Dedifferentiated amniotic fluid mesenchymal stem cell (primary cell): ENCODE data around the gene CEND1.
A peak's percentile ranks its signal among the peaks of the same experiment; 100 is the strongest.

Source experiments
- DNase-seq: peaks from one replicate; pipeline ENCODE4 v3.0.0-alpha.2; 2016; ENCODE audit errors: extremely low spot score

Gene CEND1

DNA sequence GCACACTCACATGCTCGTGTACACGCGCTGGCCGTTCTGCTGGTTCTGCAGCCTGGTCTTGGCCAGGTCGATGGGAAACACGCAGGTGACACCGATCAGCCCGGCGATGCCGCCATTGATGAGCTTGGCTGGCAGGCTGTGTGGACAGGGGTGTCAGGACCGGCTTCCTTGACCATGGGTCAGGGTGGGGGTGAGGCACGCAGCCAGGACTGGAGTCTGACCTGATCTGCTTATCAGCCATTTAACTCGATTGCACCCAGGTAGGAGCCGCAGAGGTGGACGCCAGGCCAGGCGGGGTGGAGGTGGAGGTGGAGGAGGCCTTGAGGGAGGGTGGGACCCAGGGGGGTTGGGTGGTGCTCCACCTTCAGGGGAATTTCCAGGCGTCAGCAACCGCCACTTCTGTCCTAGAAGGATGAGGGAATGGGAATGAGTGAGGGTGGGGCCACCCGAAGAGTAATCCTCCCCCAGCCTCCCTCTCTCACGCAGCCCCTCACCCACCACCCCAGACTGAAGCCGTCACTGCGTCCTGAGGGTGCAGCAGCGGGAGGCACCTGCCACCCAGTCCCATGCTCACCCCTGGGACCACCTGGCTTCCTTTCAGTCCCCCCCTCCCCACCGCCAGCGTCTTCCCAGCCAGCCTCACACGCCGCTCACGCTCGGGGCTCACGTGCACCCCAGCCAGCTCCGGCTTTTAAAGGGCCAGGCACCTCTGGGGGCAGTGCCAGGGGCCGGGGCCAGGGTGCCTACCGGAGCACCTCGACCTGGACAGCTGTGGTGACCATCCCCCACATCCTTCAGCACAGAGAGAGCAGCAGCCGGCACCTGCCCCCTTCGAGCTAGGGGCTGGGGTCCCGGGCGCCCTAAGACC, 5.1 kb upstream of the CEND1 start:
- DNase-seq = no peak

DNA sequence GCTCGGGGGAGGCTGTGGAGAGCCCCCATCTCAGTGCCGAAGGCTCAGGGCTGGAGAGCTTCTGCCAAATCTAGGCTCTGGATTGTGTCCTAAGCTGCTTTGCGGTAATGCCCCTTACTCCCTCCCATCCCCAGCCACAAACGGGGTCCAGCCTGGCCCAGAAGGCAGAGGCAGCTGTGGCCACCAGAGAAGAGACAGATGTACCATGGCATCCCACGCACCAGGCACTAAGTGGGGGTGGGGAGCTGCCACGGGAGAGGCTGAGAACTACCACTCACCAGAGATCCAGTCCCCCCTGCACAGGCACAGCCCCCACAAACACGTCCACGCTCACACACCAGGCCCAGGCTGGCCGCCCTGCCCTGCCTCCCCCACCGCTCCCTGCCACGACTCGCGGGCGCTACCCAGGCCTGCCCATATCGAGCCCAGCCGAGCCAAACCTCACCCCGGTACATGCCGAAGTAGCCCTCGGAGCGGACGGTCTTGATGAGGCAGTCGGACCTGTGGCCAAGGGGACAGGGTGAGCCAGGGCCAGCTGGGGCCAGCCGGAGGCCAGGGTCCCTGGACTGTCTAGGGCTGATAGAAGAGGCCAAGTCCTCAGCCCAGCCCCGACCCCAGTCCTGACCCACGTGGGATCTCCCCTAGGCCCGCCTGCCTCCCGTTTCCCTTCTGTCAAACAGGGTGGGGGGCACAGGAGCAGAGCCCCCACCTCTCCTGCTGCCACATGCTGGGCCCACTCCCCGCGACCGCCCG, 4.3 kb upstream of the CEND1 start:
- no peak for DNase-seq

DNA sequence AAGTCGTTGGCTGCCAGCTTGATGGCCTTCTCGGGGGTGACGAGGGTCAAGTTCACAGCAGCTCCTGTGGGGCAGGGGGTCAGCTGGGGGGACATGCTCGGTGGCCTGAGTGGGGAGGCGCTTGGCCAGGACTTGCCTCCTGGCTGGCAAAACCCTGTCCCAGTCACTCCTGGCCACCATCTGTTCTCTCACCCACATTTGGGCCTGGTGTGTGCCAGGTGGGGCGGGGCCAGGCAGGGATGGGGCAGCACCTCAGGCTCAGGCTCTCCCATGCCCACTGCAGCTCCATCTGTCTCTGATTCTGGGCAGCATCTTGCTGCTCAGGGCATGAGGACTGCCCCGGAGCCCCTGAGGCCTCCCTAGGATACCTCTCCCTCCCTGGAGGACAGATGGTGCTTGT, 3.7 kb upstream of the CEND1 start:
- no peak for DNase-seq

DNA sequence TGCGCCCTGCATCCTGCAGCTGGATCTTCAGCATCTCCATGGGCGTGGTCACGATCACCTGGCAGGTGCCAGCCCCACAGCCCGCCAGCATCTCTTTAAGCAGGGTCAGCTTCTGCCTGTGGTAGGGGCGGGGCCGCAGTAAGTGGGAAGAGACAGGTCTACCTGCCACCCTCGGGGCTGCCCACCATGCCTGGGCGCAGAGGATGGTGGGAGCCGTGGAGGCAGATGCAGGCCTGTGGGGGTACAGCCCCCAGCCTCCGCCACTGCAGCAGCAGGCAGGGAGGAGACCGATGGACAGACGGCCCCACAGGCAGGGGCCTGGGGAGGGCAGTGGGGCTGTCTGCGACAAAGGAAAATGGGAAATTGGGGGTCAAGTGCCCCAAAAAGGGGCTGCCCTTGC, 3.0 kb upstream of the CEND1 start:
- DNase-seq = no peak

DNA sequence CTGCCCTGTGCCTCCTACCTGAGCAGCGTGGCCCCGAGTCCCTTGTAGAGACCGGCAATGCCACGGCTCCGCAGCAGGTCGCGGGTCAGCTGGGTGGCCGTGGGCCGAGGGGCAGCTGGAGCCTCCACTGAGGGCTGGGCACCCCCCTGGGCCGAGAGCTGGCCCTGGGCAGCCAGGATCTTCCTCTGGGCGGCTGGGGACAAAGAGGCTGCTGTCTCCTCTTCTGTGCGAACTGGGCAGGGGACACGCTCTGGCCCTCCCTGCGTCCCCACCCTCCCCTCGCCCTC, 2.6 kb upstream of the CEND1 start:
- no peak for DNase-seq

DNA sequence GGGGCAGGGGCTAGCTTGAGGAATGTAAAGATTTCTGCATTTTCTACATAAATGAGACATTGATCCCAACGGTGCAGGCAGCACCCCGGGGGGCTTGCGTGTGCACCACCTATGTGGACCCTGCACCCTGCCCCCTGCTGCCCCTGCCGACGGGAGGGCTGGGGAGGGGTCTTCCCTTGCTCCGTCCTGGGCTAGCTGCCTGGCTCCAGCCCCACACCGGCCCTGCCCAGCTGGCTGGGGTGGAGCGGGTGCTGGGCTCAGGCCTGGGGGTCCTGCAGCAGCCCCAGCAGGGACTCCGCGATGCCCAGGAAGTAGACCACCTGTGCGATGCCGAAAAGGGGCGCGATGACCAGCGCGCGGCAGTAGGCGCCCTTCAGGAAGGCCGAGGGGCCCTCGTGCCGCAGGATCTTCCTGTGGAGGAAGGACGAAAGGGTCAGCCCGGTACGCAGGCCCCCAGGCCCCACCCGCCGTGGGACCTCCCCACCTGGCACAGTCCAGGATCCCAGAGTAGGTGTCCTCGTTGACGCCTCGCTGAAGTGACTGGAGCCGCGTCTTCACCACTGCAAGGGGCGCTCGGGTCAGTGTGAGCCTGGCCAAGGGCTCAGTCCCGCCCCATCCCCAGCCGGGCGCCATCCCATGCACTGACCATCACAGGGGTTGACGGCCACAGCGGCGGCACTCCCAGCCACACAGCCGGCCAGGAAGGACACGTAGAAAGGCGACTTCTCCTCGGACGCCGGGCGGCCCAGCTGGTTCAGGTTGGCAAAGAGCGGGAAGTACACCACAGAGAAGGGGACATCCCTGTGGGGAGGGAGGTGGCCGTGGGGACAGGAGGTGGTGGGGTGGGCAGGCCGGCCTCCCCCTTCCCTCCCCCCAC, 2.0 kb upstream of the CEND1 start:
- DNase-seq = no peak

DNA sequence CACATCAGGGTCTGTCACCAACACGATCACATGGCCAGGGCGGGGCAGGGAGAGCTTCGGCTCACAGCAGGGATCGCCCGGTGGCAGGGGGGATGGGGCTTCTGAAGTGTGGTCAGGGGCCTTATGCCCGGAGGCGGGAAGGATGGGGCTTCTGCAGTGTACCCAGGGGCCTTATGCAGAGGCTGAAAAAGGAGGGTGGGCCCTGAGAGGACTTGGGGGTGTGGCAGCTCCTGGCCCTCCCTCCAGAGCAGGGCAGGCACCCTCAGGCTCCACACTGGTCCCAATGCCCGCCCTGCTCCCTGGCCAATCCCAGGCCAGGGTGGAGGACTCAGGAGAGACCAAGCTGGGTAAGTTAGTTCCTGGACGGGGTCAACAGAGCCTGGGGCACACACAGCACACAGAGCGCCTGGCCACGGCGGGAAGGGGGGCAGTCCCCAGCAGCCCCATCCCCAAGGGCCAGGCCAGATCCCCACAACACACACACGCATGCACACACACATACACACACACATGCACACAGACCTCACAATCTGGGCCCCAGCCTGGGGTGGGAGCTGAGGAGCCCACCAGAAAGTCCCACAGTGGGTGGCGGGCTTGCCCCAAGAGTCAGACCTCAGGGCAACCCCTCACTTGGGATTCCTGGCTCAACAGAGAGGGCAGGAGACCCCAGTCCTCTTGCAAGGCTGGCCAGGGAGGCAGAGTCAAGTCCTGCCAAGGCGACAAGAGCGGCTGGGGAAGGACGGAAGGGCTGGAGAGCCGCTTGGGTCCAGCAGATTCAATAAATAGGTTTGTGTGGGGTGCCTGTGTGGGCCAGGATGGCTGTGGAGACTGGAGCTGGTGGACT, 1.1 kb upstream of the CEND1 start:
- no peak for DNase-seq

DNA sequence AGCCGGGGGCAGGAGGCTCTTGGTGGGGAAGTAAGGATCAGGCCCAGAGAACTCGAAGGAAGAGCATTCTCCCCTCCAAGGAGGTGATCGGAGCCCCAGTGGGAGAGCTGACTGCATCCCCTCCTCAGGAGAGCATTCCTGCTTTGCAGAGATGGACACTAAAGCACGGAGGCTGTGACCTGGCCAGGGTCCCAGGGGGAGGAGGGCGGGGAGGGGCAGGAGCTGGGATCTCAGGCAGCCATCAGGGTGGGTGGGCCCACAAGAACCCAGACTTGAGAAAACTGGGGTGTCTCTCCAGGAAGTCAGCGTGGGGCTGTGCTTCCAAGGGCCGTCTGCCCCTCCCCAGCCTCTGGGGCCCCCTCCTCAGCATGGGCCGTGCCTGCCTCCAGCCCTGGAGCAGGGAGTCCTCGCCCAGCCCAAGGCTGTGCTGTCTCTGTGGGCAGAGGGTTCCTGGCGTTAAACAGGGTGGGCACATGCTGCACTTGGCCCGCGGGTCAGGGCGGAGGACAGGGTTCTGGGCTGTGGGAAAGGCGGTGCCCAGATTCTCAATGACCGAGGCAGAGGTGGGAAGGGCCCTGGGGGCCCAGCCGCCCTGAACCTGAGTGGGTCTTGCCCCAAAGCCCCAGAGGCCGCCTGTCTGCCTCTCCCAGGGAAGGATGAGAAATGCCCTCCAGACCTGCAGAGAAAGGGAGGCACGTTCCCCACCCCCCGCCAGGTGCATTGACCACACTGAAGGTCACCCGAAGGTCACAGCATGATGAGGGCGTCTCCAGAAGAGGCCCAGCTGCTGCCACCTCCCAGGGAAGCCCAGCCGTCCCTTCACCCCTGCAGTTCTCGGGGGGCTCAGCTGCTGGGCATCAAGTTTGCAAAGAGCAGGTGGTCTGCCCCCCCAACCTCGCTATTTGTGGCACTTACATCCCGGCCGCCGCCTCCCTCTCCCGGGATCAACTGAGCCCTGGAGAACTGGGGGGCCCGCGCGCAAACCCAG, 643 bp downstream of the CEND1 start:
- no peak for DNase-seq

DNA sequence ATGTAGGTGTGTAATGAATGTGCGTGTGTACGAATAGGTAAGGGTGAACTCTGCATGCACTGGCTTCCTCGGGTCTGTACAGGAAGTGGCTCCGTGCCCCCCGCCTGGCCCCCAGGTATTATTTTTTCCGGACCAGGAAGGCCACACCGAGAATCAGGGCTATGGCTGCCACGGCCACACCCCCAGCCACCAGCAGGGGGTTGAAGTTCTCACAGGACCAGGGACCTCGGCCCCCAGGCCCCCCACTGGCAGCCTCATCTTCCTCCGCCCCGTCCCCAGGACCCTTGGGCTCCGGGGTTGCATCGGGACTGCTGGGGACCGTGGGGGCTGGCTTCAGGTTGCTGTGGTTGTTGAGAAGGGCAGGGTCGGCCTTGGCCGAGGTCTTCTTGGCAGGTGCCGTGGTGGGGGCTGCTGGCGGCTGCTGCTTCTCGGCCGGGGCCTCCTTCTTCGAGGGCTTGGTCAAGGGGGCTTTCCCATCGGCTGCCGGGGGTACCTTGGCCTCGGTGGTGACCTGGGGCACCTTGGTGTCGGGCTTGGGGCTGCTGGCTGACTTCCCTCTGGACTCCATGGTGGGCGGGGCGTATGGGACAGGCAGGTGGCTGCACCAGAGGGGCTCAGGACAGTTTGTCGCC, 1.8 kb downstream of the CEND1 start:
- no peak for DNase-seq

DNA sequence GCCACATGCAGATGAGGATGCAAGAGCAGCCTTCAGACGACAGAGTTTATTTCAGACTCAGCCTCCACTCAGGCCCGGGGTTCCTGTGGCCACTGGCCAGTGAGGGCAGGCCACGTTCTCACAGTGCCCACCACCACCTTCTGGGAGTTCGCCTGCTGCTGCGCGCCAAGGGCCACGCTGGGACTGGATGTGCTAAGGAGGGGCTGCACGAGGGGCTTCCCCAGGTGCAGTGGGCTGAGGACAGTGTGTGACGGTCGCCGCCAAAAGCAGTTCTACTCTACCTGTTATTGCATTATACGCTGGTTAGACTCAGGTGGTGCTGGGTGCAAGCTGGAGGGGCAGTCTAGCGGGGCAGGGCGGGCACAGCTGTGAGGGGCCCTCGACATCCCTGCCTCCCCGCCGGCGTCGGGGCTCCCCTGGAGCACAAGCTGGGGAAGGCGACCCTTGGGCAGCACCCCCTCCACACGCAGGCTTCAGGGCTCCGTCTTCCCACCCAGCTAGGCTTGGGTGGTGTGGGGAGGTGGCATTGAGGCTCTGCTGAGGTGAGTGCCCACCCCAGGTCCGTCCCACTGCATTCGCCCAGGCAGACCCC, 2.7 kb downstream of the CEND1 start:
- no peak for DNase-seq

DNA sequence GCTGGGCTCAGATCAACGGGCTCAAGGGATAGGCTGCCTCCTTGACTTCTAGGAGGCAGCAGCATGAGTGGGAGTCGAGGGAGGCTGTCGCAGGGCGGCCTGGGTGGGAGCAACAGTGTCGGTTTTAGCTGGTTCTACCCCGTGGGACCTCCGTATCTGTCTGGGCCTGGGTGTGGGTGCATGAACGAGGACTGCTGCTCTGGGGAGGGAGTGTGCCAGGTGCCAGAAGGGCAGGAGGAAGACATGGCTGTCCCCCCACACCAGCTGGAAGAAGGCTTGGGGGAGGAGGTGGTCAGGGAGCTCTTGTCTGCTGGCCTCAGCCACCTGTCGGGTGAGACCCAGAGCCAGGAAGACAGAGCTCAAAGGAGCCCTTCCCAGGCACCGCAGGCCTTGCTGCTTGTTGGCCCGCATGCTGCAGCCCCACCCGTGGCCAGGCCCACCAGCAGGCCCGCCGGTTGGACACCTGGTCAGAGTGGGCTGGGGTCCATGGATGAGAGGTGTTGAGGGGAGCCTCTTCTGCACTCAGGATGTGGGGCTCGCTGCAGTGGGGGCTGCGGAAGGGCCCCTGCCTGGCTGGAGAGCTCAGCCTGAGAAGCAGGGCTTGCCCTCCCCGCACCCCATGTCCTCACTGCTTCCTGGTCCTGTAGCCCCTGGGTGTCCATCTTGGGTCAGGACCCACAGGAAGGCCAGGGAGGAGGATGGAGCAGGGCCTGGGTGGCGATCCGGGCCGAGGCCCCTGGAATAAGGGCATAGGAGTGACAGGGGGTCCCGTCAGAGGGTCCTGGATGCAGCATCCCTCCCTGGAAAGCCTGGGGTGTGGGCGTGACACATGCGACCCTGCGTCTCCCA, 3.4 kb downstream of the CEND1 start:
- no peak for DNase-seq

DNA sequence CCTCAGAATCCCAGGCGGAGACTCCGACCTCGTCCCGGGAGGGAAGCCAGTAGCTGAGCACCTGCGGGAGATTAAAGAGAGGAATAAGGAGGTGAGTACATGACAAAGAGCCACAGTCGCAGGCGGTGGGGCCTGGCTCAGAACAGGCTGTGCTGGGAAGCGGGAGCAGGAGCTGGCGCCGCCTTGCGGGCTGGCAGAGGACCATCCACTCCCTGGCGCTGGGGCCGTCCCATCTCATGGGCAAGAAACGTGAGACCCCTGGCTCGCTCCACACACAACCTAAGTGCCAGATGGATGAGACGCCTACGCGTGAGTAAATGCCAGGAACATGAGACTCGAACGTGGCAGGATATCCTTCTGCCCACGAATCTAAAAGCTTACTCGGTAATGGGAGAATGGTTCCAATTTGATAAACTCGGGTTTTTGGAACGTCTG, 6.3 kb downstream of the CEND1 start:
- DNase-seq = peak; percentile 91

DNA sequence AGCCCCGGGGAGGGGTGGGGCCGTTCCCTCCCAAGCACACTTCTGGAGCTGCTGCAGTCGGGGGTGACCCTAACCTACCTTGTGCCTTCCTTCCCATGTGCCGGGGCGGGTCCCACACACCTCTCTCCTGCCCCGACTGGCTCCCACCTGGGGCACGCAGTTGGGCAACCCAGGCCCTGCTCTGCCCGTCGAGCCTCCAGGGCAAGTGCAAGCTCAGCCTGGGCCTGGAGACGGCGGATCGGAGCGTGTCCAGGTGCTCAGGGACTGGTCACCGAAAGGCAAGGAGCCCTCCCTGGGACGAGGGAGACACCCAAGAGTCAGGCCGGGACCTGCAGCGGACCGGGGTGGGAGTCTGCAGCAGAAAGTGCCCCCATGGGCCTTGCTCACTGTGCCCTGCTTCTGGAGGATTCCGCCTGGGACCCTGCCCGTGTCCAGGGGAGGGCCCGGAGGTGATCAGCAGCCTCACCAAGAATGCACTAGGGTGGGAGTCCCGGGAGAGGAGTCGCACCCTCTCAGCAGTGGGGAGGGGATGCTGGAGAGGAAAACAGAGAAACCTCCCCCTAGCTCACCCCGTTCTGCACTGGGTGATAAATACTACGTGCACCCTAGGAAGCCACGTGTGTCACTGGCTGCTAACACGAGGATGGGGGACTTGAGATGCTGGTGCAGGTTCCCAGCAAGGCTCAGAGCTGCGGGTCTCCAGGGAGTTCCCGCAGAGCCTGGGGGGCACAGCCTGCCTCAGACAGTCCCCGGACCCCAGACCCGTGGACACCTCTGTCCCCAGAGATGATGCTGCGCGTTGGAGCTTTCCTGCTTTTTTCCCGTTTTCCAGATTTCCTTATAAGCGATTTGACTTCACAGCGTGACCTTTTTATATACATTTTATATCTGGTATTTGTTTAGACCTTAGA, 7.4 kb downstream of the CEND1 start:
- DNase-seq = no peak

DNA sequence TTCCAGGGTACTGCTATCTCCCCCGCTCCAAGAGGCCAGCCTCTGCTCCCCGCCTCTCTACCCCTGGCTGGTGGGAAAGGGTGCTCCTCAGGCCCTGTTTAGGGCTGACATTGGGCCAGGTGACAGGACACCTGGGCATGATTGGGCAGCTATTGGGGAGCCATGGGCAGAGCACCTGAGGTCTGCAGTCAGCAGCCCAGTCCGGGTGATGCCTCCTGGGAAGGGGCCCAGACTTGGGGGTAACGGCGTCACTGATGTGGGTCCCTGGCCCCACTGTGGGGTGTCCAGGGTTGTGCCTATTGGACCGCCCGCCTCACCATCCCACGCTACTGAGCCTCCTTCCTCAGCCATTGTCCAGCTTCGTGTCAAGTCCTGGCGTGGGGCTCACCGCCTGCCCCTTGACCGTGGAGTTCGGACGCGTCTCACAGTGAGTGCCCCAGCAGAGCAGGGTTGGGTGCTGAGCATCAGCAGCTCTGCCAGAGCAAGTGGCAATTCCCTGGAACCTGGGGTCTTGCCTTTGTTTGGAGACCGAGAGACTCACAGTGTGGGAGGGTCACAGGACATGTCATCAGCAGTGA, 9.8 kb downstream of the CEND1 start:
- DNase-seq = no peak

DNA sequence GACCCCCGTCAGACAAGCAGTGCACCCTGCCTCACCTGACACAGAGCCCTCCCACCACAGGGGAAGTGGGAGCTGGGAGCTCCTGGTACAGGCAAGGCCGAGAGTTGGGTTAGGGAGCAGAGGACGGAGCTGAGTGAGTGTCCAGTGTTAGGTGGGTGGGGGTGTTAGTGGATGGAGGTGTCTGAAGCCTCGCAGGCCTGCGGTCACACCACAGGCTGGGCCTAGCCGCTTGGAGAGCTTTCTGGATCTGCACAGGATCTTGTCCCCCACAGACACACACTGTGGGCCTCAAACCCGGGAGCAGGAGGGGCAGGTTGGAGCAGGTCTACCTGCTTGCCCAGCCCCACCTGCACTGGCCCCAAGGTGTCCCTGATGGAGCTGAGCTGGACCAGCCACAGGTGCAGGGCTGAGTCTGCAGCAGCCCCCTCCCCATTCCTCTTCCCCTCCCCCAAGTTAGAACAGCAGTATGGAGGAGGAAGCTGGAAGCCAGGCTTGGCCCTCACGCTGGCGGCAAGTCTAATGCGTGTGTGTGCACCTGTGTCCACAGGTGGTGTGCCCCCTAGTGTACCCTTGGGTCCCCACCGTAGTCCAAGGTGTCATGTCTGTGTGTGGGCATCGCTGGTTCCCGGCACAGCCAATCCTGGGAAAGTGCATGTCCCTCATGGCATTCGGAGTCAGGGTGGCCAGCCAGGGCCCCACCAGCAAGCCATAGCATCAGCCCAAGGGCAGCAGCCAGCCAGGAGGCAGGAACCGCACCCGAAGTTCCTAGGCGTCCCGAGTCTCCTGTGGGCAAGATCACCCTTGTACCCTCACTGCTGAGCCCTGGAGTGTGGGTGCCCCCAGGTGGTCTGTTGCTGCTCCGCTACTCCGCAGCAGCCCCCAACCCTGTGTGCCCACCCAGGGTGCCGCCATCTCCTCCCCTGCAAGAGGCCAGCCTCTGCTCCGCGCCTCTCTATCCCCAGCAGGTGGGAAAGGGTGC, 10.6 kb downstream of the CEND1 start:
- DNase-seq = no peak
